Medulla oblongata (tissue), 1 donor: ENCODE results near the gene ZNF488.
"Not testable (repeated sequence)": the region's sequence is repeated elsewhere in the genome, so short reads cannot be mapped to it uniquely, and the experiment has no call there.

Source experiments
- DNase-seq: peaks from one replicate; pipeline ENCODE4 v3.0.0-alpha.2; 2015; ENCODE audit errors: extremely low spot score

Gene ZNF488

DNA sequence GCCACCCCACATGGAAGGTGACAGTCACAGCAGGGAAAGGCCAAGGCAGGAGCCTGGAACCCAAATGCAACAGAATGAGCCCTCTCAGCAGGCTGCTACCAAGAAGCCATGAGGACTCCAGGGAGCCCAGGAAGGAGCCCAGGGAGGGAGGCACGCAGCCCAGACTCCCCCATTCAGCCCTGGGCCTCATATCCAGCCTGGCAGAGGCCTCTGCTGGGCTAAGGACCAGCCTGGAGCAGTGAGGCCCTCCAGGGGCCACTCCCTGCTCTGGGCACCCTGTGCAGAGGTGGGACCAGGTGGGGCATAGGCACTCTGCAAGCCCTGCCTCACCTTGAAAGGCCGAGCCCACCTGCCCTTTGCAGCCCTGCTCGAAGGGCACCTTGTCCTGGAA is 25.8 kb upstream of the ZNF488 start:
- no peak for DNase-seq

DNA sequence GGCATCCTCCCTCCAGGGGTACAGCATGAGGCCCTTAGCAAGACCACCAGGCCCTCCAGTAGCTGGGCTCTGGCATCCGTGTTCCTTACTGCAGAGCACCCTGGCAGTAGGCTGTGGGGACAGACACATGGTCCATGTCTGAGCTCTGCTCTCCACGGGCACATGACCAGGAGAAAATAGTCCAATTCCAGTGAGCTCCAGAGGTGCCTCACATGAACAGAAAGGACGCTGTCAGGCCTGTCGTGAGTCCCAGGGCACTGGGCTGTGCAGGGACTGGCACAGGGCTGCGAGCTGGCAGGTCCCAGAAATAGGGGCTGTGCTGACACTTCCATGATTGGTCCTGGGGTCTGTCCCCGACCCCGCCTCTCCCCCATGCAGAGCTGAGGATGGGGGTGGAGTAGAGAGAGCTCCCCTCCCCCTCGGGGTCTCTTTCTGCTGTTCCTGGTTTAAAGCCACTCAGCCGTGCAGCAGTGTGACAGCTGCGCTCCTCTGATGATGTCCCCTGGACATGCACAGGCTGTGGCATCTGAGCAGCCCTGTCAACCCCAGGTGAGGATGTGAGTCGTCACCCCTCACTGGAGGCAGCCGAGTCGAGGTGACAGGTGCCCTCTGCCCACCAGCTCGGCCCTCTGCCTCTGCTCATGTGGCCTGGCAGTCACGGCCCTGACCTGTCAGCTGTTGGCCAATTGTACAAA is 25.2 kb upstream of the ZNF488 start:
- DNase-seq: no peak

DNA sequence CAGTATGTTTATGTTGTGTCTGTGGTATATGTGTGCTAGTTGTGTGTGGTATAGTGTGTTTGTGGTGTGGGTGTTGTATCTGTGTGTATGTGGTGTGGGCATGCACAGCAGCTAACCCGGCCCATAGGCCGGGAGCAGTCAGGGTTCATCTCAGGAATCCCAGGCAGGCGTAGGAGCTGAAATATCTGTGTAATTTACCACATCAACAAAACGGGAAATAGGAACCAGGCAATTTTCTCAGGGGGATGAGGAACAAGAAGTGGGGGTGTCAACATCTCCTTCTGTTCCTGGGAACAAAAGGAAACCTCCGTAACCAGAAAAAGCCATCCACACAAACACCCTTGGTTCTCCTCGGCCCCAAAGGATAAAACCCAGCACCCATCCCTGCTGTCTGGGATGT is 24.5 kb upstream of the ZNF488 start:
- DNase-seq: no peak

DNA sequence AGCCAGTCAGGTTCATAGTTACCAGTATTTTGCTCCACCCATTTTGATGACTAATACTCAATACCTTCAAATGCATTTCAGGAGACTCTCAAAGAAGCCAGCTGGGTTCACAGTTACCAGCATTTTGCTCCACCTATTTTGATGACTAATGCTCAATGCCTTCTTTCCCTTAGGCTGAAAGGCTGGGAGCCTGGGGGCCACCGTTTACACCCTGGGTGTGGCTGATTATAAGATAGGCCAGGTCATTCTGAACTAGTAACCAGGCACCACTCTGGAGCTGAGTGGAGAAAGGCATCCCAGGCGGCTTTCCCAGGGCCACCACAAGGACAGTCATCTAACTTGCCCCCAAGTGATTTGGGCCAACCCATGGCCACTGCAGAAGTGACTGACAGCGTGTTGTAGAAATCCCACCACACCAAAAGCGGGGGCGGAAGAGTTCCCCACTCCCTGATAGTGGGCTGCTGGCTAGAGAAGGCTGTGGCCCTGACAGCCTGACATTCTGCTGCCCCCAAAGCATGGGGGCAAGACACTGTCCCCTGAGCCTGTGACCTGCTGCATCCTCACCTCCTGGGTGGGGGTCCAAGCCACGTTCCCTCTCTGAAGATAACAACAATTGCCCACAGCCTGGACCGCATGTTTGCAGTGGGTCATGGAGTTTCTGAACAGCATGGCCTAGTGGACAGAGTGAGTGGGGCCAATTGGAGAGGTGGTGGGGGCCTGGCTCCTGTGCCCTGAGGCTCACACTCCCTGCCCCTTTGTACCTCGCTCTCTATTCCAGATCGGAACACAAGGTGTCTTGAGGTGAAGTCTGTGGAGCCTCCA is 23.0 kb upstream of the ZNF488 start:
- DNase-seq: no peak

DNA sequence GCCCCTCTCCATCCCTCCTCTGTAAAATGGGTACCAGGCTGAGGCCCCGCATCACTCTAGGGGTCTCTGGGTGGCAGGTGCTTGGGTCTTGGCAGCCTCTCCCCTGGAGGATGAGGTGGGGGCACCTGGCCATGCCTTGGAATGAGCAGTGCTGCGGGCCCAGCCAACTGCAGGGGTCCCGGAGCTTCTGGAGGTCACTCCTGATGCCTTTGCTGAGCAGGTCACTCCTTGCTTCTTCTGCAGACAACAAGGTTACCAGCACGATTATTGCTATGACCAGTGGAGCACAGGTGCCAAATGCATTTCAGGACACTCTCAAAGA is 22.4 kb upstream of the ZNF488 start:
- no peak for DNase-seq

DNA sequence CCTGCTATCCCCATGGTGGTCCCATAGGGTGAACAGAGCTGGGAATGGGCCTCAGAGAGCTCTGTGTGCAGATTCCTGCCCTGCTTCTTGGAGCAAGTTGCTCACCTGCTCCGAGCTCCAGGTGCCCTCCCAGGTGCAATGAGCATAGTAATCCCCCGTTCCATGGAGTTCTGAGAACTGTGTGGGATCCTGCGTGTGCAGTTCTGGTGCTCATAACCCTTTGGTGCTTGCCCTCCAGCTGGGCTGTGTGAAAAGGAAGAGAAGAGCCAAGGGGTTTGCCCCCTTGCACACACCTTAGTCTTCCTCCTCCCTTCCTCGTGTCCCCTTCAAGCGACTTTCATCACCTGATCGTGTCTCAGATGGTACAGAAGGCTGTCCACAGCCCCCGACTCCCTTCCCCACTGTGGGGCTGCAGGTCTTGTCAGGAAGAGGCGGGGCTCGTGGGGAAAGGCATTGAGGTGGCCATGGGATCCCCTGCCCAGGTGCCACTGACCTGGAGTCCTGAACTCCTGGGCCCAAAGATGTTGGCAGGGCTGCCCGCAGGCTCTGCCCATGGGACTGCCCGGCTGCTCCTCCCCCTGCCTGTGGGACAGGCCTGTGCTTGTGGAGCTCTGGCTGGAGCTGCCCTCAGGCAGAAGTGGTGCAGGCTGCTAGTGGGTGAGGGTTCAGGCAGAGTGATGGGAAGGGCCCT is 21.9 kb upstream of the ZNF488 start:
- DNase-seq: no peak

DNA sequence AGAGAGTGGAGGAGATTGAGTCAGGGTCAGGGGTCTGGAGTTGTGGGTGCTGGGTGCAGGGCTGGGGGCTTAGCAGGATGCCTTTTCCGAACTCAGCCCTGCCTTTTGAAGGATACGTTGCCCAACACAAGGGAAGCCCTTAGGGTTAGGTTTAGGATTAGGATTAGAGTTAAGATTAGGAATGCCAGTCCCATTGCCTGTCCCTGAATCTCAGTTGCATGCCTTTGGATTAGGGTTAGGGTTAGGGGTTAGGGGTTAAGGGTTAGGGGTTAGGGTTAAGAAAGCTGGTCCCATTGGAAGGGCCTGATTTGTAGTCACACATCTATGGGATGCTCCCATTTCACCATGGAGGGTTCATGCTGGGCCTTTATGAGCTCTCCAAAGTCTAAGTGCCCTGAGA is 20.8 kb upstream of the ZNF488 start:
- DNase-seq: no peak

DNA sequence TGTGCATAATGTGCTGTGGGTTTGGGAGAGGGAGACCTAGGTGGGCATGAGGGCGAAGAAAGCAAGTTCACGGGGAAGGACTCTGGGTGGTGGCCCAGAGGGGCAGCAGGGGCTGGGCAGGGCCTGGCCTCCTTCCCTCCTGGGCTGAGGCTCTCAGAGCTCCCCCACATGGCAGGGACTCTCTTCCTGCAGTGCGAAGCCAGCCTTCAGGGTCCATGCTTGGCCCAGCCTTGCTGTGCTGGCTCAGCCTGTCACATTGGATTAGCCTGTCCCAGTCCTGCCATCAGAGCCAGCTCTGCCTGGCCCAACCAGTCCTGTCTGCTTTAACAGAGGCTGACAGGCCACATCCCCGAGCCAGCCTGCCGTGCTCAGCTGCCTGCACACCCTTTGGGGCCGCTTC is 20.4 kb upstream of the ZNF488 start:
- DNase-seq: no peak

DNA sequence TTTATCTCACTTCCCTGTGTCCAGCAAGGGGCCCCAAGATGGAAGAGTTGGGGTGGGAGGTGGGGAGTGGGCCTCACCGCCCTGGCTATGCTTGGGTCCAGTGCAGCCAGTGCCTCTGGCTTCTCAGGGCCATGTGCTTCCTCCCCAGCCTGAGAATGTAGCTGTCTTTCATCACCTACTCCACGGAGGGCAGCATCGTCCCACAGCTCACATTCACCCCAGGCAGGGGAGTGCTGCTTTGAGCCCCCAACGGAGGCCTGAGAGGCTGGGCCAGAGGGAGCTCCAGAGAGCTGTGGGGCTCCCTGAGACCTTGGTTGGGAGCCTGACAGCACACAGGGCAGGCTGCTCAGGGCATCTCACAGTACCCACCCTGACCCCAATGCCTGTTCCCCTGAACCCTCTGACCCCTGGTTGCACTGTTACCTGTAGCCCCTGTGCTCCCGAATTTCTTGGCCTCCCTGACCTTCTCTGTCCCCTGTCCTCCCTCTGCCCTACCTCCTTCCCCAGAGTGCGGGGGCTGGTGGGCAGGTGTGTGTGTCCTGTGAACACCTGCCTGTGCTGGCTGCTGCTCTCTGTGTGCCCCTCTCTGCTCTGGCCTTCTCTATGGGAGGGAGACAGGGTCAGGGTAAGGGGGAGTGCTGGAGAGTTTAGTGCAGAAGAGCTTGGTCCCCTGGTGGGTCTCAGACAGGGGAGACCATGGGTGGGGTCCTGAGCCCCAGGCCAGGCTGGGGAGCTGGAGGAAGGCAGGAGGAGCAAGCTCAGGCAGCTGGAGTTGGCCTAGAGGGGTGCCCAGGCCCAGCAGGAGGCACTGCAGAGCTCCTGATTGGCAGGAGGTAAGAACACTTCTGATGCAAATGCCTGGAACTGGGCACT is 19.6 kb upstream of the ZNF488 start:
- no peak for DNase-seq

DNA sequence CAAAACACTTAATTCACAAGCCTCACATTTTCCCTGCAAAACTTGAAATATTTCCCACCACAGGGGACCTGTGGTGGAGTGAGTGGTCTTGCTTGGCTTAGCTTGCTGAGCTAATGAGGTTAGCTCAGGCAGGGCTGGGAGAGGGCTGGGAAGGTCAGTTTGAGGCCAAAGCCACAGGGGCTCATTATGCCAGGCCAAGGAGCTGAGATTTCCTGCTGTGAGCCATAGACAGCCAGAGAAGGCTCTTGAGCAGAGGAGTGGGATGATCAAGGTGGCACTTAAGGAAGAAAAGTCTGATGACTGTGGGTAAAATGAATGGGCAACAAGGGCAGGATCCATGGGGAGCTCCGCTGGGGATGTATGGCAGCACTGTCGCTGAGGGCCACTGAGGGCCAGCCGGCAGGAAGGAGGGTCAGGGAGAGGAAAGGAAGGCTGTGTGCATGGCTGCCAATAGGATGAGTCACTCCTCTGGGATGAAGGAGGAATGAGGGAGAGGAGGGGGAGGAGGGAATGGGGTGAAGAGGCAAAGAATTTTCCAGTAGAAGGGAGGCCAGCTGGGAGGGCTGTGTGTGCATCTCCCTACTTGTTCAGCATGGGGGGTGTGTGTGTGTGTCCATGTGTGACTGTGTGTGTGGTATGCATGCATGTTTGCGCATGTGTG is 18.7 kb upstream of the ZNF488 start:
- no peak for DNase-seq

DNA sequence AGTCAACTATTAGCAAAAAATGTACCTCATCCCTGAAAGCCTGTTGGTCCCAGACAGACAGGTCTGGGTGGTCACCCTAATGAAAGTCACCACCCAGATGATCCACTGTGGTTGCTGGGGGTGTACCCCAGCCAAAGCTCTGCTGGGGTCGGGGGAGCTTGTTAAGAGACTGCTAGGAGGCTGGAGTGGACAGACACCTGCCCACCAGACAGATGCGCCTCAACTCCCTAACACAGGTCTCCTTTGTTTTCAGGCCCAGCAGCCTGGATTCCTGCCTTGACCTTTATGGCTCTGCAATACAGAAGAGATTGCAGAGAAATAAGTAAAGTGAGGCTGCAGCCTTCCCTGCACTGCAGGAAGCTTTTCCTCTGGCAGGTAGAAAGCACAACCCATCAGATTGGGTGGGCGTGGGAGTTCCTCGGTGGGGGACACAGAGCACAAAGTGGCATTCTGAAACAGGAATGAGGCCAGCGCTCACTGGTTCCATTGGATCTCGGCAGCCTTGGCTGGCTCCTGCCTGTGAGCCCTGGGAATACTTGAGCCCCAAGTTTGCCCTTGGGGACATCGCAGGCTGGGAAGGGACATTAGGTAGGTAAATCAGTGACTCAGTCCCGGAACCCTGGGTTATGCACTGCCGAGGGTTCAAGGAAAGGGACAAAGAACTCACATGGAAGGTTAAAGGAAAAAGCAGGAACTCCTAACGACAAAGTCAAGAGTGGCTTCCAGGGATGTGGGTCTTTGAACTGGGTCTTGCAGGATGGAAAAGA is 18.0 kb upstream of the ZNF488 start:
- DNase-seq: no peak

DNA sequence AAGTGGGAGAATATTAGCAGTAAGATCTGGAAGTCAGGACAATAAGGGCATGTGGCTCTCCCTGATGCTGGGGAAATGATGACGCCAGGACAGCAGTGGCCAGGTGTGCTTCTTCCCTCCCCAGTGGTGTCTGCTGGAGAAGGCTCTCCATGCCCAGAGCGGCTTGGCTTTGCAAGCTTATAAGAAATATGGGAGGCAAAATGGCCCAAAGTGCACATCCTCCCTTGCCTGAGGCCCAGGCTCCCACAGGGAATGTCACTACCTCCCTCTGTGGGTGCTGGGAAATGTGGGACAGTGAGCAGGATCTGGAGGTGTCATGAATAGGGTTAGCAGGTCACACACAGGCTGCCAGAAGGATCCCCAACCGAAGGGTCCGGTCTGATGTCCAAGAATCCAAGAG is 17.1 kb upstream of the ZNF488 start:
- DNase-seq: no peak

DNA sequence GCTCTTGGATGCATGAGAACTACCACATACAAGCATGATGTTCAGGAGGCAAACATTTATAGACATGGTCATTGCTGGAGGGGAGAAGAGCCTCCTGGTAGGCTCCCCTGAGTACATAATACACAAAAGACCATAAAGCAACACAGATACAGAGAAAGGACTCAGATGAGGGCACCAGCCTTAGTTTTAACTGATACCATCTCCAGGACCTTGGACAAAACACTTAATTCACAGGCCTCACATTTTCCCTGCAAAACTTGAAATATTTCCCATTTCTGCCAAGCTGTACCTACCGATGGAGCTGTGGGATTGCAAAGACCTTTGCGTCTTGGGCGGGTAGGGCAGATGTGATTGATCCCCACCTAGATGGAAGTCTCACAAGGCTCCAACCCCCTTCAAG is 16.7 kb upstream of the ZNF488 start:
- DNase-seq: no peak

DNA sequence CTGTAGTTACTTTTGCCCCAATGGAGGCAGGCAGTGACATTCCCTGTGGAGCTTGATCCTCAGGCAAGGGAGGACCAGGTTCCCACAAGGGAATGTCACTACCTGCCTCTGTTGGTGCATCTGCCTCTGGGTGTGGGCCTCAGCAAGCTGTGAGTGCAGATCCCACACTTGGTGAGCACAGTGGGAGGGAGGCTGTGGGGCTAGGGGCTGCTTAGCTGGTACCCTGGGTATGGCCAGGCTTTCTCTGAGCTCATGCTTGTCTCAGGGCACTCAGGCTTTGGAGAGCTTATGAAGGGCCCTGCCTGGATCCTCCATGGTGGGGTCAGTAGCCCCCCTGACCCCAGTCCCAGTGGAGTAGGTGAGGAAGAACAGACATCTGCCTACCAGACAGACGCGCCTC is 16.2 kb upstream of the ZNF488 start:
- no peak for DNase-seq

DNA sequence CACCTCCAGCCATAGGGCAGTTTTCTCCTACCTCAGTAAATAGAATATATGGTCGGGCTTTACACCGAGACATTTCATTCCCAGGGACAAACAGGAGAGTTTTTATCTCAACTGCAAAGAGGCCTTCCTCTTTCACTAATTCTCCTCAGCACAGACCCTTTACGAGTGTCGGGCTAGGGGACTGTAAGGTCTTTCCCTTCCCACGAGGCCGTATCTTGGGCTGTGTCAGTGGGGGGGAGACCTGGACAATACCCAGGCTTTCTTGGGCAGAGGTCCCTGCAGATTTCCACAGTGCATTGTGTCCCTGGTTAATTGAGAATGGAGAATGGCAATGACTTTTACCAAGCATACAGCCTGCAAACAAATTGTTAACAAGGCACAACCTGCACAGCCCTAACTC is 13.2 kb upstream of the ZNF488 start:
- DNase-seq: no peak

DNA sequence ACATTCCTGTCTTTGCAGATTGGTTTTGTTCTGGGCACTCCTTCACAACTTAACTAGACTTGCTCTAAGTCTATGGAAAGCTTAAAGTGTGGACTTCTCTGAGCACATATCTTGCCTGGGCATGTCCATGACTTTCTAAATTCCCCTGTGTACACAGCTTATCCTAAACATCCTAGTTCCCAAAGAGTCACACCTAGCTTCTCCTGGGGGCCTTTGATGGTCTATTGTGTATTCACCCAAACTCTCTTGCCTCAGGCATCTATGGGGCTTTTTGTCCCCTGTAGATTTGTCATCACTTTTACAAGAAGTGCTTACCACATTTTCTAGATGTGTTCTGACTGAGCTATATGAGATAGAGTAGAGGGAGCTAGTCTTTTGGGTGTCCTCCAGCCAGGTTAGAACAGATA is 12.2 kb upstream of the ZNF488 start:
- no peak for DNase-seq

DNA sequence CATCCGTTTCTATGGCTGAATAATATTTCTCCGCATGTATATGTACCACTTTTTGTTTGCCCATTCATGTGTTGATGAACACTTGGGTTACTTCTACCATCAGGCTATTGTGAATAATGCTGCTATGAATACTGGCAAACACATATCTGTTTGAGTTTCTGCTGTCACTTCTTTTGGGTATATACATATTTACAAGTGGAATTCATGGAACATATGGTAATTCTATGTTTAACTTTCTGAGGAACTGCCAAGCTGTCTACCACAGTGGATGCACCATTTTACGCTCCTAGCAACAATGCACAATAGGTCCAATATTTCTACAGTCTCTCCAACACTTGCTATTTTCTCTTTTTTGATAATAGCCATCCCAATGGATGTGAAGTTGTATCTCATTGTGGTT is 5.5 kb upstream of the ZNF488 start:
- no peak for DNase-seq

DNA sequence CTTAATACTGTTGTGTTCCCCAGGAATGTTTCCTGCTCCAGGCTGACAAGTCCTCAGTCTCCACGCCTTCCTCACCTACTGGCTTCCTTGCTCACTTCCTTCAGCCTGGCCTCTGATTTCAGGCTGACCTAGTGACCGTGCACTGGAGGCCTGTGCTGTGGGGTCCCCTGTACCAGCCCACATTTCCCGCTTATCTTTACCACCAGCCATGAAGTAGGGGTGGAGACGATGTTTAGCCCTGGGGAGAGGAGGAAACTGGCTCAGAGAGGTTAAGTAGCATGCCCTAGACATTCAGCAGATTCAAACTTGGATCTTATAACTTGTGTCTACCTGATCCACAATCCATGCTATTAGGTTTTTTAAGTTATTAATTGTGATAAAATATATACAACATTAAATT is 4.8 kb upstream of the ZNF488 start:
- no peak for DNase-seq

DNA sequence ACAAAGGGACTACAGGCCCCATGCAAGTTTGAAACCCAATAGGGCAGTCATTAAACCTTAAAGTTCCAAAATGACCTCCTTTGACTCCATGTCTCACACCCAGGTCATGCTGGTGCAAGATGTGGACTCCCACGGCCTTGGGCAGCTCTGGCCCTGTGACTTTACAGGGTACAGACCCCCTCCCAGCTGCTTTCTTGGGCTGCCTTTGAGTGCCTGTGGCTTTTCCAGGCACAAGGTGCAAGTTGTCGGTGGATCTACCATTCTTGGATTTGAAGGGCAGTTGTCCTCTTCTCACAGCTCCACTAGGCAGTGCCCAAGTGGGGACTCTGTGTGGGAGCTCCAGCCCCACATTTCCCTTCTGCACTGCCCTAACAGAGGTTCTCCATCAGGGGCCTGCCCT is 2.0 kb upstream of the ZNF488 start:
- not testable (repeated sequence) for DNase-seq

DNA sequence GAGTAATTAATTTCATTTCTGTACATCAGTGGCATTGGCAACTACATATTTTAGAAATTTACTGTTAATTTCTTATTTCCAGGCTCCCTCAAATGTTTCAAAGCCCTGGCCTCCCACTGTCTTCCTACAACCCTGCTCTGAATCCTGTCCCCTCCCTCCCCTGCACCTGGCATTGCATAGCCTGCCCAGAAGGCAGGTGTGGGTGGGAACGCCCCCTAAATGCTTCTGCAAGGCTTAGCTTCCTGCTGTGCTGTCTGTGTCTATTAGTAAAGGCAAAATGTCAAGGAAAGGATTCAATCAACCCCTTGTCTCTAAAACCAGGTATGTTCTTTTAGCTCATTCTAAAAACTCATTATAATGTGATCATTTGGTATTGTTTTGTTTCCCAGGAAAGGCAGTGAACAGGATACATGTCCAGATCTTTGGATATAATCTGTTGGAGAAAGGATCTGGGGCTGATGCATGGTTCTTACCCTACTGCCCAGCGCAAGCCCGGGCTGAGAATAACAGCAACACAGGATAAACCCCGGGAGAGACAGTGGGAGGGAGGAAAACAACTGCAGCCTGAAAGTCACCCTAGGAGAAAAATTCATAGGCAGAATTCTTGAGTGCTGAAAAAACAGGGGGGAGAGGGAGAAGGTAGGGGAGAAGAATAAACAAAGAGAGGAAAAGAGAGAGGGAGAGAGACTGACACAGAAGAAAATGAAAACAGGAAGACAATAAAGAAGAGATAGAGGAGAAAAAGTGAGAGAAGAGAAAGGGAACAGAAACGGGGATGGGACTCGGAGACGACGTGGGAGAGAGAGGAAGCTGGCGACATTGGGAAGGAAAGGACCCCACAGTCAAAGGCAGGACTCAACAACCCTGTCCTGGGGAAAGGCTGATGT is 589 bp downstream of the ZNF488 start:
- no peak for DNase-seq
